ENCODE results near the gene GYS1.

Gene GYS1

GRCh38 chr19:48988286-48988685 is 4.8 kb downstream of the GYS1 start:
- DNase-seq = no peak

GRCh38 chr19:48987323-48987722 is 5.8 kb downstream of the GYS1 start:
- DNase-seq = no peak

DNA sequence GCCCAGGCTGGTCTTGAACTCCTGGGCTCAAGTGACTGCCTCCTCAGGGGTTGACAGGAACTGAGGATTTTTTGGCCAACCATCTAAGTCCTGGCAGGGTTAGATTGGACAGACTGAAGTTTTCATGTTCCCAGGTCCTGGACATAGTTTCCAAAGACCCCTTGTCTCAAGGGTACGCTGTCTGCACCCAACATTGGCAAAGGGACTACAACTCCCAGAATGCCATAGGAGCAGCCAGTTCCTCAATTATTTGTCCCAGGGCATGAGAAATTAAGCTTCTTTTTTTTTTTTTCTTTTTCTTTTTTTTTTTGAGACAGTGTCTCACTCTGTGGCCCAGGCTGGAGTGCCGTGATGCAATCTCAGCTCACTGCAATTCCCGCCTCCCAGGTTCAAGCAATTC is 6.9 kb downstream of the GYS1 start:
- no peak for DNase-seq

- DNase-seq = no peak
These were observed 7.4 kb downstream of the GYS1 start for GRCh38 chr19:48985711-48986110.

GRCh38 chr19:48982280-48982679 is 10.8 kb downstream of the GYS1 start:
- DNase-seq = no peak

- DNase-seq = no peak
These were observed 16.0 kb downstream of the GYS1 start for GRCh38 chr19:48977061-48977460.

- DNase-seq = no peak
These were observed 16.9 kb downstream of the GYS1 start for GRCh38 chr19:48975947-48976847.

DNA sequence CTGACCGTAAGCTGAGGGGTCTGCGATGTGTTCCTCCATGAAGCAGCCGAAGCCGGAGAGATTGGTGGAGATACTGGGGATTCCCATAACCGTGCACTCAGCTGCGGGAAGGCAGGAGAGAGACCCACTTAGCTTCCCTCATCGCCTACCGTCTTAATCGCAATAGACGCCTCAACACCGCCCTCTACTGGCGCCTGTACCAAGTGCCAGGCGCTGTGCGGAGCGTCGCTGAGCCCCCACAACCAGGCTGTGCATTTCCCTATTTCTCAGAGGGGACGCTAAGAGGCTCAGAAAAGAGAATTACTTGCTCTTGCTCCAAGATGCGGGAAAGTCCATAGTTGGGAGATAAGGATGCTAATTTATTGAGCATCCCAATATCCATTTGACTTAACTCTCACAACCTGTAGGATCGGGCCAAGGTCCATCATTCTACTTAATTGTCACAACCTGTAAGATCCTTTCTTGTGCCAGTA is 22.1 kb downstream of the GYS1 start:
- peak; percentile 74 for DNase-seq

GRCh38 chr19:48970139-48970766 is 22.9 kb downstream of the GYS1 start:
- no peak for DNase-seq

DNA sequence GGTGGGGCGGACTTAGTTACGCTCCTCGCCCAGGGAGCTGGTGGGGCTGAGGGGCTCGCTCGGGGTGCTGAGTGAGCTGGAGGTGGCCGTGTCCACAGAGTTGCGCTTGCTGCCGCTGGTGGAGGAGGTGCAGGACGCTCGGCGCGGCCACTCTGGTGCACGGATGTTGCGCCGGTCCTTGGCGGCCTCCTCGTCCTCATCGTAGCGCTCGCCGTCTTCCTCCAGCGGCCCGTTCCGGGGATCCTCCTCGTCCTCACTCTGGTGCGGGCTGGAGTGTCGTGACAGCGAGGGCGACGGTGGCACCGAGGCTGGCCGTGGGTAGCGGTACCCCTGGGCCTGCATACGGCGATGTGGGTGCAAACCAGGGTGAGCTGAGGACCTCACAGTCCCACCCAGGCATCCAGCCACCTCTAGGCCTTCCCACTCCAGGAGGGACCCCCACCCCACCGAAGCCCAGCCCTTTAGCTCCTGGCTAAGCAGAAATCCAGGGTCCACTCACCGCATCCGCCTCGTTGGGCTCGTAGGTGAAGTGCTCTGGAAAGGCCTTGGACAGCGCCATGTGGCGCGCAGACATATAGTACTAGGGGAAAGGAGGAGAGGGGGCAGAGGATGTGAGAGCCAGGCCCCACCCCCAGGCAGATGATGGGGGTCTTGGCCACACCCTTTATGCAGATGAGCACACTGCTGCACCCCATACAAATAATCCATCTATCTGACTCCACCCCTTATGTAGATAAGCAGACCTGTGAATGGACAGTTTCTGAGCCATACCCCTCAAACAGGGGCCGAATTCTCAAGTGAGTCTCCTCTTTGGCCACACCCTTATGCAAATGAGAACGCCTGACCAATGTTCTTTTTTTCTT is 23.6 kb downstream of the GYS1 start:
- no peak for DNase-seq

DNA sequence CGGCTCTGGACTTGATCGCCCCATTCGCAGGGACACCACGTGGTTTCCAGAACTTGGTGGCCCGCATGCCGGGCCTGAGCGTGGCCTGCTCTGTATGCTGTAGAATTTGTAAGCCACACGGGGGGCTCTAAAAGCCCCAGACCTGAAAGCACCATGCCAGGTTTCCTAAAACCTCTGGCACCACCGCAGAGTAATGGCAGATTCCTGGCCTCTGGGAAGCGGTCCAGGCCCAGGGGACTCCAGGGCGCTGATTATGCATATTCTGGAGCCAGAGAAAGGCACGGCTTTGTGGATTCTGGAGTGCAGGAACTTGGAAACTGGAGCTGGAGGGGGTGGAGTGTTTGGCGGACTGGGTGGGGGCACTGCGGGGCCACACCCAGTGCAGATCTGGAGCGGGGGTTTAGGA is 24.3 kb downstream of the GYS1 start:
- DNase-seq = no peak

DNA sequence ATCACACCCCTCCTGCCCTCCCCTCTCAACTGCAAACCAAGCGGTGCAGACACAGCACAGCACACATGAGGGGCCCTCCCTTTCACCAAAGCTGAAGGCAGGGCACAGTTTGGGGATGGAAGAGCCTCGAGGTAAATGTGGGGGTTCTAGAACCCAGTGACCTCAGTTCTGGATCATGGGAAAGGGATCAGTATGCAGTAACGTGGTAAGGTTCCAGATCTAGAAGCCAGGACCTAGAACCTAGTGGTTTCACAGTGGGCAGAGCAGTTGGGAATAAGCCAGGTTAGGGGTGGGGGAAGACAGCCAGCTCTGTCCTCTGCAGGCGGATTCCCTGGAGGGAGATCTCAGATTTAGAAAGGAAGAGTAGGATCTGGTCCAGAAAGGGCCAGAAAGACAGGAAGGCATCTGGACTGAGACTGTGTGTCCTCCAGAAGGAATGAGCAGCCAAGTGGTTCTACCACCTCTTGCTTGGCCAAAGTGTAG is 24.9 kb downstream of the GYS1 start:
- DNase-seq = no peak

- peak; percentile 78 for DNase-seq
These were observed 25.5 kb downstream of the GYS1 start for GRCh38 chr19:48967346-48968178.

DNA sequence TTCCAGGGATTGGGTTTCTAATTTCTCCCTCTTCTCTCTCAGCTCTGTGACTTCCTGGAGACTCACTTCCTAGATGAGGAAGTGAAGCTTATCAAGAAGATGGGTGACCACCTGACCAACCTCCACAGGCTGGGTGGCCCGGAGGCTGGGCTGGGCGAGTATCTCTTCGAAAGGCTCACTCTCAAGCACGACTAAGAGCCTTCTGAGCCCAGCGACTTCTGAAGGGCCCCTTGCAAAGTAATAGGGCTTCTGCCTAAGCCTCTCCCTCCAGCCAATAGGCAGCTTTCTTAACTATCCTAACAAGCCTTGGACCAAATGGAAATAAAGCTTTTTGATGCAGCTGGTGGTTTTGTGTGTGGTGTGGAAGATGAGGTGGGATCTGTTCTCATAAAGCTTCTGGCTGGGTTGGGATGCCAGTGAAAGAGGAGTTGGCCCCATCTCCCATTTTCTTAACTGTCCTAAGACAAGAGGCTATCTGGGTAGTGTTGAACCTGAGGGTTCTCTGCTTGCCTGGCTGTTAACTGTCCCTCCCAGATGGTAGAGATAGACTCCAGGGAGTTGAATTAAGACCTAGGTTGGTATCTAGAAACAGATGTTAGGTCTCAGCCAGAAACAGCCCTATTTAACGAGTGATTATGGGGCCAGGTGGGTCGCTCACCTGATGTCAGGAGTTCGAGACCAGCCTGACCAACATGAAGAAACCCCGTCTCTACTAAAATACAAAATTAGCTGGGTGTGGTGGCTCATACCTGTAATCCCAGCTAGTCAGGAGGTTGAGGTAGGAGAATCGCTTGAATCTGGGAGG is 26.4 kb downstream of the GYS1 start:
- DNase-seq = no peak

GRCh38 chr19:48965806-48966540 is 27.1 kb downstream of the GYS1 start:
- peak; percentile 87 for DNase-seq

- peak; percentile 96 for DNase-seq
These were observed 27.9 kb downstream of the GYS1 start, which contains the start of gene FTL for GRCh38 chr19:48965040-48965805. Gene FTL (plus strand): TSS chr19:48965309. CDS start chr19:48965508, 199 bp downstream.

GRCh38 chr19:48964205-48965039 is 28.7 kb downstream of the GYS1 start:
- DNase-seq = no peak

DNA sequence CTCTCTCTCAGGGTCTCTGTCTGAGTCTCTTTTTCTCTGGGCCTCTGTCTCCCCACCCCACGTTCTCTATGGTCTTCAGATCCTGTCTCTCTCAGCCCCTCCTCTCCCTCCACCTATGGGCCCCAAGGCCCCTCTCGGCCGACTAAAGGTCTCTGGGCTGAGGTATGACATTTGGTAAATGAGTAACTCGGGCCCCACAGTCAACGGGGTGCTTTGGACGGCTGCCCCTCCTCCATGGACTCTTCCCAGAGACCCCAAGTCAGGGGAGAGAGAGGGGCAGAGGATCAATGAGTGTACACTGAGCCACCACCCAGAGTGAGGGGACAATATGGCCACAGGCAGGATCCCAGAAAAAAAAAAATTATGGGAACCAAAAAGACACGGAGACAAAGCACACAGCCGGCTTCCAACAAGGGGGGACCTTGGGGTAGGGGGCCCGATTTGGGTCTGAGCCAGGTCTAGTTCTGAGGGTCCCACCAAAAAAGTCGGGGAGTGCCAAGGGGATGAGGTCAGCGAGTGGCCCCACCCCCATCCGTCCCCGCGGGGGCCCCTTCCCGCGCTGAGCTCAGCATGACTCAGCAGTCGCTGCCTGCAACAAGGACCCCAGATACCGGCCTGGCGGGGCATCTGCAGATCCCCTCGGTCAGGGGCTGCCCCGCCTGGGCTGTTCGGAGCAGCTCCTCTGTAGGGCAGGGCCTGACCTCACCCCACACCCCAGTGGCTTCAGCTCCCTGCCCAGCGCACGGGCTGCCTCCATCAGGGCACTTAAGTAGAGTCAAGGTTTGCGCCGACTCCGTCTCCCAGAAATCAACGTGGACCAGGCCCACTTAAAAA is 29.5 kb downstream of the GYS1 start:
- peak; percentile 64 for DNase-seq

All from CD4-positive, alpha-beta T cell treated with Interleukin-15 for 1 hour (primary cell).